Non-pigmented ciliary epithelial cell (primary cell): ENCODE measurements around the gene FAM236D.
"Not testable (repeated sequence)": the region's sequence is repeated elsewhere in the genome, so short reads cannot be mapped to it uniquely, and the experiment has no call there.

Experiments used
- DNase-seq: peaks from one replicate; pipeline ENCODE4 v3.0.0-alpha.2; 2010; ENCODE audit warnings: low read depth

The FAM236D gene

GRCh38 chrX:72808110-72808509, at the start of gene FAM236D:
TSS of gene FAM236D (minus strand) at chrX:72808210. CDS start at chrX:72808110, 100 bp downstream.
- not testable (repeated sequence) for DNase-seq

DNA sequence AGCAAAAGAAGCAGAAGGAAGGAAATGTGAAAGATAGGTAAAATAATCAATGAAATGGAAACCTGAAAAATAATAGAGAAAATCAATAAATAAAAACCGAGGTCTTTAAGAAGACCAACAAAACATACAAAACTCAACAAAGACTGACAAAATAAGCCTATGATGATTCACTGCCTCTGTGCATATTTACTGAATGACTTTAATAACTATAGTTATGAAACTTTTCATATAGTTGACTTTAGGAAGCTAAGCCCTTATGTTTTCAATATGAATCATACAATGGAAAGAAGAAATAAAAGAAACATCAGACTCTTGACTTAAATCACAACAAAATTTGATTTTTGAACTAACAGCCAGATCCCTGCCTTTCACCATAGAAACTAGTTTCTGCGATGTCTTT, 29.5 kb upstream of the FAM236D start:
- DNase-seq: not testable (repeated sequence)

DNA sequence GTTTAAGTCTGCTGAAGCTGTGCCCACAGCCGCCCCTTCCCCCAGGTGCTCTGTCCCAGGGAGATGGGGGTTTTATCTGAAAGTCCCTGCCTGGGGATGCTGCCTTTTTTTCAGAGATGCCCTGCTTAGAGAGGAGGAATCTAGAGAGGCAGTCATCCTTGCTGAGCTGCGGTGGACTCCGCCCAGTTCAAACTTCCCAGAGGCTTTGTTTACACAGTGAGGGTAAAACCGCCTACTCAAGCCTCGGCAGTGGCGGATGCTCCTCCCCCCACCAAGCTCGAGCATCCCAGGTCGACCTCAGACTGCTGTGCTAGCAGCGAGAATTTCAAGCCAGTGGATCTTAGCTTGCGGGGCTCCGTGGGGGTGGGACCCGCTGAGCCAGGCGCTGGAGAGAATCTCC, 22.7 kb upstream of the FAM236D start:
- DNase-seq: not testable (repeated sequence)

- DNase-seq: not testable (repeated sequence)
Measured at GRCh38 chrX:72790390-72790789, 17.6 kb downstream of the FAM236D start.

DNA sequence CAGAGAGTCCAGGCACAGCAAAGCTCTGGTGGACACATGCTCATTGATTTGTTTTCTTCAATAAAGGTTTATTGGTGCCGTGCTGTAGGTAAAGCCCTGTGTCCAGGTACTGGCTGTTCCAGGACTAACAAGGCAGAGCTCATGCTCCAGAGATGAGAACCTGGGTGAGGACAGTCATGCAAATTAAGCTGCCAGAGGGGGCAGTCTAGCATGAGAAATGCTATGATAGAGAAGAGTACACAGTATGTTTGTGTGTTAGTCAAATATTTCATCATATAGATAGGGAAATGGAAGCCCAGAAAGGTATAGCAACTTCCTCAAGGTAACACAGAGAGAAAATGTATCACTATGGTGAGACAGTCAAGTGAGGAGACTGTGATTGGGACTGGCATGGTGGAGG, 19.9 kb downstream of the FAM236D start:
- DNase-seq: not testable (repeated sequence)

GRCh38 chrX:72783964-72784363, 24.0 kb downstream of the FAM236D start:
- not testable (repeated sequence) for DNase-seq

GRCh38 chrX:72783365-72783936, 24.6 kb downstream of the FAM236D start:
- DNase-seq: not testable (repeated sequence)

DNA sequence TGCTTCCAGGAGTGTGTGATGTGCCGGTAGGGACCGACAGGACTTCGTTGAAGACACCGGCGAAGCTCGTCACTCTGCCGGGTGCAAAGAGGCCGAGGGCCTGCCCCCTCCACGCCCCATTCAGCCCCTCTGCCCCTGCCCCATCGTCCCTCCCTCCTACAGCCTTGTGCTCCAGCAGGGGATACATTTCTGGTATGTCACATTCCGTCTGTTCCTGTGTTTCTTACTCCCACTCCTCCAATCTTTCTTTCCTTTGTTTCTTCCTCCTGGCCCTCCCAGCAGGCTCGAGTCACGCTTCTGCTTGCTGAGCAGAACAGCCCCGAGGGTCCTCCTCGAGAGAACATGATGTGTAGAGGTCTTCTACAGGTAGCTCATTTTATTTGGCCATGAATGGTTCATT, 25.4 kb downstream of the FAM236D start, which contains the start of gene FAM236B:
Gene FAM236B (minus strand): TSS at position 101 of the 400 bp plus-strand sequence. CDS start 100 bp downstream, at position 1.
- DNase-seq: not testable (repeated sequence)

GRCh38 chrX:72778146-72778545, 29.9 kb downstream of the FAM236D start:
- DNase-seq: not testable (repeated sequence)

DNA sequence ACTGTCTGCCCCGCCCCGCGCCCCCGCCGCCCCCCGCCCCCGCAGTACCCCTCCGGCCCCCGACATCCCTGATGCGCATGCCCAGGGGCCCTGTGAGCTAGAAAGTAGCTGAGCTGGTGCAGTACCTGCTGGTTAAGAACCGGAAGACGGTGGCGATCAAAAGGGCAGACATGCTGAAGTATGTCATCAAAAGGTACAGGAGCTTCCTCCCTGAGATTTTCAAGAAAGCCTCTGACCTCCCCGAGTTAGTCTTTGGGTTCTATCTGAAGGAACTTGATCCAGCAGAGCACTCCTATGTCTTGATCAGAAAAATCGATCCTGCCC, 30.6 kb downstream of the FAM236D start:
- DNase-seq: not testable (repeated sequence)

DNA sequence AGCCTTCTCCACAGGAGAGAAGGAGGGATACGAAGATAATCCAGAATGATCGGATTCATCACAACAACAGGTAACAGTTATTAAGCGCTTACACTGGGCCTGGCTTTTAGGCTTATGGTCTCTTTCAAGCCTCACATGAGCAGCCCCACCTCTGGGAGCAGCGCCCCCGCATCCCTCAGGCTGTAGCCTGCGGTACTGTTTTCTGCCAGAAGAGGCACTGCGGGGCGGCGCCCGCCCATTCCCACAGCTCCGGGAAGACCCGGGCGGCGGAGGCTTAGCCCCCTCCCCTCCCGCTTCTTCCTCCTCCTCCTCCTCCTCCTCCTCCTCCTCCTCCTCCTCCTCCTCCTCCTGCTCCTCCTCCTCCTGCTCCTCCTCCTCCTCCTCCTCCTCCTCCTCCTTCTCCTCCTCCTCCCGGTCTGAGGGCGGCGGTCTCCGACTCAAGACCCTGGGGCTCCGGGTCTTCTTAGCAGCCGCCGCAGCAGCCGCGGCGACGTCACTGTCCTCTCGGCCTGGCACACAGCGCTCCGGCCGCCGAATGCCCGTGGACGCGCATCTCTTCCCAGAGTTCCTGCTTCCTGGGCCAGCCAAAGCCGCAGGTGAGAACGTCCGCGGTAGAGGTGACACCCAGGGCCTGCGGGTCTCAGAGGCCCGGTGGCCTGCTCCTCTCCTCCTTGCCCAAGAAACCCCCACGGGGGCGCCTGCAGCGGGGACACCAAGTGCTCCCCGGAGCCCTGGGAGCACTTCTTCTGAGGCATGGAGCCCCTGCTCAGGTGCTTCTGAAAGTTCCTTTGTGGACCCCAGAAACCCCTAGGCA, 31.1 kb downstream of the FAM236D start, which contains the start of gene DMRTC1B:
Gene DMRTC1B (plus strand): TSS at position 238 of the 814 bp plus-strand sequence. CDS start 68,246 bp downstream, outside the sequence.
- DNase-seq: not testable (repeated sequence)

- not testable (repeated sequence) for DNase-seq
Measured at GRCh38 chrX:72760454-72760853, 47.6 kb downstream of the FAM236D start.
